Stimulated activated CD8-positive, alpha-beta memory T cell treated with anti-CD3 and anti-CD28 coated beads, Interleukin-7, amount 100 ng/mL, for 48 hours (primary cell): ENCODE measurements around the gene ANK3.

Experiments used
- DNase-seq, 2 donors: peaks; one replicate each; pipeline ENCODE4 v3.0.0-alpha.2; 2020; ENCODE audit warnings: low read depth in 1 of 2; ENCODE audit errors: extremely low read depth in 1 of 2

The ANK3 gene

DNA sequence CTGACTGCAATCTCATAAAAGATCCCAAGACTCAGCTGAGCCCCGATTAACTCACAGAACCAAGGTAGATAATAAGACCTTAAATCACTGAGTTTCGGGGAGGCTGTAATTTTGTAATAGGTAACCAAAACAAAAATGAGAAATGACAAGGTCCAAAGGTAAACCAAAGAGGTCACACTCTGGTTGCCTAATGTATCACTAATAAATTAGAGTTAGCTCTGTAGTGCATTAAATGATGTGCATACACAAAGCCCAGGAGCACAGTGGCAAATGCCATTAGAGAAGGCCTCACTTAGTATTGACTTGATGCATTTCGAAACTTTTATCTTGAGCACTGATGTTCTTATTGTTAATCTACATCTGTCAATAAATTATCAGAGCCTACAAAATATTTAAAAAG, 245.6 kb downstream of the ANK3 start:
- DNase-seq: no peak

DNA sequence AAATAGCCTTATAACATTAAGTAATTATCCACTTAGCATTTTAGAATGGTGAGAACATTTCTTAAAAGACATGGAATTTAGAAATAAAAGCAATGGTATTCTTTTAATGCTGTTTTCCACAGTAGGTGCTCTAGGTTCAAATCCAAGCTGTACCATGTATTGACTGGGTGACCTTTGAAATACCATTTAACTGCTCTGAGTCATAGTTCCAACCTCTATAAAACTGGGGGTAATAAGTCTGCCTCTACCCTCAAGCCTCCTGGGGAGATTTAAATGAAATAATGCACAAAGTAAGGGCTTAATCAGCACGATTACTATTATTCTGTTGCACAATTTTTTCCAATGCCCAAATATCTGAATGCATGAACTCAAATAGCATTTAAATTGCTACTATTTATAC, 246.9 kb downstream of the ANK3 start:
- no peak for DNase-seq

DNA sequence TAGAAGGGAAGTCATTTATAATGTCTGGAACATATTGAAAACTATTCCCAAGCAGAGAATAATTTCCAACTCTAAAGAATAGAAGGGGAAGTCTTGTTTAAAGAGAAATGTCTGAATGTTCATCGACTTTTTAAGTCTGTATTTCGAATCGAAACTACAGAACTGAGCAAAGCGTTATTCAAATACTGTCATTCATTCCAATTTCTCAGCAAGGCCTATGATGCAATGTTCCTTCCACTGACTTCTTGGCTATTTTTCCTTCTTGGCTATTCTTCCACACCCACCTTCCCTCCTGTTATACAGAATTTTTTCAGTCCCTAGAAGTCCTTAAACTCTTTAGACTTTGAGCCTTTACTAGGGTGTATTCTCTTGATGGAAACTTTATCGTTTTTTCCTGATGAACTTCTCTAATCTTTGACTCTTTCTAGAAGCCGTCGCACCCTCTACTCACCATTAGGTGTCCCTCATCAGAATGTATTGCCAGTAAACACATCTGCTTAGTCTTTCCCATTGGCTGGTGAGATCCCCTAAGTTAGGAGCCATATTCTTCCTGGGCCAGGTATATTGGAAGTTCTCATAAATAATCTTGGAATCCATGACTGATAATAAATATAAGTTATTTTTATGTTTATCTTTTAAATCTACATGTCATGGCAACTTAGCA, 247.6 kb downstream of the ANK3 start:
- no peak for DNase-seq

DNA sequence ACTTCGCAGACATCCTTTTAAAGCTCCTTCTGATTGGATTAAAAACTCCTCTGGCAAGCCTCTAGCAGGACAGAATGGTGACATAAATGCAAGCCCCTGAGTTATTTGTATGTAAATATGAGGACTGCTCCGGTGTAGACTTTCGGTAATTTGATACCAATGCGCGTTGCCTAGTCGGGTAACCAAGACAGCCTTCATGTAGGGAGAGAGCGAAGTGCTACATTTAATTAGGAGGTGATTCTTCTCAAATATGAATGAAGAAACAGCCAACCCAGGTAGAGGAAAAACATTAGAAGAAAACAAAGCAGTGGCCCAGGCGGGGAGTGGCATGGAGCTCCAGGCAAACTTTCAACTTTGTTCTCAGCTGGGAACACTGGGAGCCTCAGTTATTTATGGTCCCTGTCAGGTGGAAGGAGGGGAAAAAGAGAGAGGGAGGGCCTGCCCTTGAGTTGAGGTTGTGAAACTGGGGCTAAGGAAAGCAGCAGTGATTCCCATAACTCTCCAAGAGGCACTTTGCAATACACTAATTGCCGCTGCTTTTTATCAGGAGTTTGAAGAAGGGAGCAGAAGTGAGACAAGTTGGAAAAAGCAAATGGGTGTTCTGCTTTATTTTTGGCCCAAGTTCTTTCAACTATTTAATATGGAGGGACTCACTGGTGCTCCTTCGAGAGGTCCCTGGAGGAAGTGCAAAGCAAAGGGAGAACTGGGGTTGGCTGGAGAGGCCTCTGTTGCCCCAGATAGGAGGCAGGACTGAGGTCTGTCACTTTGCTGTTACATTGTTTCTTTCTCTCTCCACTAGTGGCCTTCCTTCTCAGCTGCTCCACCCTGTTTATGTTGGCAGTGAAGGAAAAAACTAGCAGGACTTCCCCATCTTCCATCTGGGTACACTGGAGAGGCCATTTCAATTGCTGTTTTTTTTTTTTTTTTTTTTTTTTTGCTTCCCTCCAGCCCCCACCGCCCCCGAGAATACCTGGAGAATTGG, 248.7 kb downstream of the ANK3 start:
- no peak for DNase-seq

DNA sequence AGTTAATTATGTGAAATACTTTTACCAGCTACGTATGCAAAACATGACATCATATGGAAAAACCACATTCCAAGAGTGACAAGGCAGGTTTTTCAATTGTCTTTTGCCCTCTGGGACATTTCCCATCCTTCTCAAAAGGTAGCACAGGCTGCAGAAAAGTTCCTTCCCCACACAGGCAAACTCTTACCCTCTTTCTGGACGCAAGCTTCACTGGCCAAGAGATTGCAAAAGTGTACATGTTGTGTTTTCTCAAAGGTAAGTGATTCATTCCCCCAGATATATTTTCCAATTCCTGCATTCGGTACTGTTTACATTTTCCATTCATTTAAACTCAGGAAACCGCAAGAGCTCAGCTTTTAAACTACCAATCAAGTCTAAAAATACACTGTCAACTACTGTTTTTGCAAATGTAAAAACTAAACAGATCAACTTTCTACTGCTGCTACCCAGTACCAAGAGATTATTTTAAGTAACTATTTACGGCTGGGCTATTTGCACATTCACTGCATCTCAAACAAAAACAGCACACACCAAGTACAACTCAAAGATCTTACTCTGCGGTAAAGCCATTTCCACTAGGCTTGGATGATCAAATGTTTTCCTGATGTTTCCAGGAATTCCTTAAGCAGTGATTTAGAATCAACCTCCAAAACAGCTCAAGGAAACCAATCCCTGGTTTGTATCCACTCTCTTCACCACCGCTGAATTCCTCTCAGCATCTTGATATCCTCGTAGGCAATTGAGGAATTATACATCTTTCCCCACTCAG, 249.7 kb downstream of the ANK3 start:
- no peak for DNase-seq

DNA sequence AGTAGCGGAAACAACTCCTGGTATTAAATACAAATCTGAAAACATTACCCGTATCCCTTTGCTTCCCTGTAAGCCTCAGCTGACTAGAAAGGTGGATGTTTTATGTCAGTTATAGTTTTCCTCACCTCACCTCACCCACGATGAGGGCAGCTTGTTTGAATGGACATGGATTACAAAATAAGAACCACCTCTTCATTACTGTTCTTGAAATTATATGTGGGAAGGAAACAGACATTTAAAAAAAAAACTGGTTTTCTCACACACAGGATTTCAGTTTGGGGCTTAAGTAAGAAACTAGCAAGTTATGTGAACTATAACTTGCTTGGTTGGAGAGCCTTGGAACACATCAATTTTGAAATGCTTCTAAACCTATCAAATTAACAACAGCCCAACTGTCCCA, 250.4 kb downstream of the ANK3 start:
- DNase-seq: no peak

DNA sequence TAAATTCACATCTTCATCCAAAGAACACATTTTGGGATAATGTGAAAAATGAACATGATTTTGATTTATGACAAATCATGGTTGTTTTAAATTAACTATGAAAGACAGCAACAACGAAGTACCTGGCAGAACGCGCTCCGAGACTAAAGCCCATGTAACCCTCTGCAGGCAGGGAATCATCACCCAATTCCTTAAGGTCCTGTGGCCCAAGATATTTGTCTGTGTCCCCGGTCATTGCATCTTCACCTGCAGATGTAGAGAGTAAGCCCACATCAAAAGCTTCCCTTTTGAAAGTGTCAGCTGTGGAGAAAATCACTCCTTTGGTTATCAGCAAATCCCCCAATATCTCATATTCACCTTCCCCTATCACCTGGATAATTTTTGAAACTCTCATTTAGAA, 250.8 kb downstream of the ANK3 start:
- DNase-seq: no peak

DNA sequence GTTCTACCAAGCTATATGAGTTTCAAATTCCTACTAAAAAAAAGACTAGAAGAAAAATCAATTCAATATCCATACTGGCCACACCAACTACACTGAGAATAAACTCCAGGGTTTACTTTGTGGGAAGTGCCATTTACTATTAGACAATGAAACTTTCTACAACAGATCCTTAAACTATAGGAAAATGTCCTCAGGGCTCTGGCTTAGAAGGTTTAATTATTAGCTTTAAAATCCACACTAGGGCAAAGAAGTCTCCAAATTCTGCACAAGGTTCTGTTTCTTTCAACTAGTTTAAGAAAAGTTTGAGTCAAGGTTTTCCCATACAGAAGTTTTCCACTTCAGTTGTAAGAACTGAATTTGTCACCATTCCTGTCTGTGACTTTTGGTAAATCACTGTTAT, 251.6 kb downstream of the ANK3 start:
- no peak for DNase-seq

DNA sequence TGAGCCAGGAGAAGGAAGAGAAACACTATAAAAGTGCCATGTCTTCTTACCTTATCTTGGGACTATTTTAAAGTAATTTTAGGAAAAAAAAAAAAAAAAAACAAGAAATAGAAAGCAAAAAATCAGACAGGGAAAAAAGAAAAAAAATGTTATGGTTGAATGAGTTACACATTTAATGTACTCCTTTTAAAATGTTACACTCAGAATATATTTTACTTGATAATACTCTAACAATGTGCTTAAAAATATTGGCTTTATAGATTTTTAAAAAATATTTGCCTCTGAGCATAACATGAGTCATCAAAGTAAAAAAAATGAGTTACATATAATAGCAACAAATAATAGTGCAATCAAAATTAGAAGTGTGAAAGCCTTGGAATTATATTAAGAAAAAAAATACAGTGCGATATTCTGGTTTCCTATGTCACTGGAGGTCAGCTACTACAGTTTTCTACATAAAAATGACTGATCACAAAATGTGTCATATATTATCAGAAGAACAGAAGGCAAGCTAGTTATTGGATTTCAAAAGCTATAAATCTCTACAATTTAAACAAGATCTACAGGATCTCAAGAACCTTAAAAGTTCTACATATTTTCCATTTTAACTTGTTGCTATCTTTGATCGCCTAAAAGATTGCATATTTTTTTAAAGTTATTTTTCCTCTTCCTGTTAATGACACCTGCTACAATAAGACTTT, 252.2 kb downstream of the ANK3 start:
- DNase-seq: no peak

DNA sequence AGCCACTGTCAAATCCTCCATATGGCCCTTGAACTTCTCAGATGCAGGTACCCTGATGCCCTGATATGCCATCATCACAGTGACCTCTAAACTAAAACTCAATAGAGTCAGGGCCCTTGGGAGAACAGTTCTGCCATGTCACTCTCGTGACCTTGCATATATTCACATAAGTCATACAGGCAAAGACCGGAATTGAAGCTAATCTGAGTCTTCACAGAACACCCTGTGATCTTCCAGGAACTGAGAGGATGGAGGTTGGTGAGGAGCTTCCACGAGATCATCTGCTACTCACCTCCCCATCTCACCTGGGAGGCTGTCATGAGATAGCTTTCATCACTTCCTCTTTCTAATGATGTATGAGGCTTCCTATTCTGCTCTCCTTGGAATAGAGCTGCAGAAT, 254.7 kb downstream of the ANK3 start:
- DNase-seq: no peak

DNA sequence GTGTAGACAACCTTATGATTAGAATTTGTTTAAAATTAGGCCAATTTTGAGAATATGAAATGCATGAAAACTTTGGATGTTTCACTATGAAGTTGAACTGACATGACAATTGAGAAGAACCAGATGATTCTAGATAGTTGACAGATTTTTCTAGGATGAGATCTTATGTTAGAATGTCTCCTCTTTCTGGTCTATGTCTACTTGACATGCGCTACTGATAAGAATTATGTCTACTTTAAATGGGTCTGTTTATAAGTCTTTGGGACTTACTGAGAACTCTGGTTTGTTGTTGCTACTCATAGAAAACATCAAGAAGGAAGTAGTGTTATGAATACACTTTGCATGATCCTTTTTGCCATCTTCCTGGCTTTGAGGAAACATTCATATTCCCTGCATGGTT, 255.1 kb downstream of the ANK3 start:
- no peak for DNase-seq

DNA sequence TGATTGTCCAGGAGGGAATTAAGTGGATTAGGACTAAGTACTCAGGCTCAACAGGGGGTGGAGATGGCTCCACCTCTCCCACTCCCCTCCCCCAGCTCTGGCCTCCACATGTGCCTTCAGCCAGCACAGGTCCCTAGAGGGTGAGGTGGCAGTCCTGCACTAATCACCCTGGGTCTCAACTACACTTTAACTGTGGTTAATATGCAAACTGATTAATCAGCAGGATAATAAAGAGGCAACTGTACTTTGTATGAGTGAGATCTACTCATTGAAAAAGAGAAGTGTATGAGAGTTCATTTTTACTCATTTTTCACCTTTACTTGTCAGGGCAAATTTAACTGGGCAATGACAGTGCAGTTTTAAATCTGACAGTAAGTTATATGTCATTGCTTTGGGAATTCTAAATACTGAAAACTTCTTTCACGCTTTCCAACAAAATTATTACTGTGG, 259.5 kb downstream of the ANK3 start:
- DNase-seq: no peak

DNA sequence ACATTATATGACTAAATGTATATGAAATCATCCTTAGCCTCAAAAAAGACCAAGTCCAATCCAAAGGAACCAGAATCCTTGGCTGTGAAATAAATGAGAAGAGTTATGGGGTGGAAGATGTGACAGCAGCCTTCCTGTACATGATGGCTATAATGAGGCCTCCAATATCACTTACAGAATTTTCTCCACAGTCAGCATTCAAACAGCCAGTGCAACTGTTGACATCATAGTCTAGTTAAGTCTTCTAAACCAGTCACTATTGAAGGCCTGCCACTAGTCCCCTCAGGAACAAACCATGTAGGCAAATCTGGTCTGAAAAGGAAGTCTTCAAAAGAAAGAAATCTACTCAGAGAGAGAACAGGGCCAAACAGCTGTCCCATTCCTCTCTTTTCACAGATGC, 263.8 kb downstream of the ANK3 start:
- DNase-seq: no peak

DNA sequence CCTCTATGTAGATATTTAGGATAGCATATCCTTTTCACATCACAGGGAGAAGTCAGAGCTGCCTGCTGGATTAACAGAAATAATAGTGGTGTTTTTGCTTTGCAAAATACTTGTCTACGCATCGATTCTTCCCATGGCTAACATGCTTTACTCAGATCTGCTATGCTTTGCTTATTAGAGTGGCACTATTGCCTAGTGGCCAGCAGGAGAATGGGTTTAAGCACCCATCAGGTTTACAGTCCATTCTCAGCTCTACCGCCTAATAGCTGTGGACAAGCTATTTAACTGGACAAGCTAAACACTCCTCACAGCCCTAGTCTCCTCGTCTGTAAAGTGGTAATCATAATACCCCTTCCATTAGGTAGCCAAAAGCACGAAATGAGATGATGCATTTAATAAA, 265.1 kb downstream of the ANK3 start:
- DNase-seq: no peak

DNA sequence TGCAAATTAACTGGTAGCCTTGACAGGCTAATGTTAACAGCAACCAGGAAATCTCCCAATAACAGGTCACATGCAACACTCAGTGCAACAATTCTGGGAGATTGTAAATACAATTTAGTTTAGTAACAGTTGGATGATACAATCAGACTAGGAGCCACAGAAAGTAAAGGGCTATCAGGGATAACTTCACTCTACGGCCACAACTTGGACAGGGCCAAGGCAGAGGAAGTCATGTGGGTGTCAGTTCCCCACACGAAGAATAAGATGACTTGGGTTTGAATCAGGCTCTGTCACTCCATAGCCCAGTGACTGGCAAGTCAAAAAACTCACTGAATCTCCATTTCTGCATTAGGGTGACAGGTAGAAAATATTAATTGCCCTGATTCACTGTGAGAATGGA, 266.0 kb downstream of the ANK3 start:
- DNase-seq: no peak

DNA sequence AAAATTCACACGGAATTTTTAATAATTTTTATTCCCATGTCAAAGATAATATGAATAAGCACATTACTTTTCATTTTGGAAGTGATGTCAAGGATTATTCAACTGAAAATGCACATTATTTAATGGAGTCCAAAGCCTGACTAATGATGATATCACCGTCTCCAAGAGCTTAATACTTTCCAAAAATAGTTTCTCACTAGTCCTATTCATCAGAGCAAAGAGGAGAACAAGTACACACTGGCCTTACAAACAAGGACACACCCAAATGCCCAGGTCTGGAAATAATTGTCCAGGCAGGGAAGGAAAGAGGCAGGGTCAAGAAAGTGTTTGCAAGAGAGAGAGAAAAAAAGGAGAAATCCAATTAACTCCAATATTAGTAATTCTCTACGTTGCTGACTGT, 266.5 kb downstream of the ANK3 start:
- DNase-seq: no peak

DNA sequence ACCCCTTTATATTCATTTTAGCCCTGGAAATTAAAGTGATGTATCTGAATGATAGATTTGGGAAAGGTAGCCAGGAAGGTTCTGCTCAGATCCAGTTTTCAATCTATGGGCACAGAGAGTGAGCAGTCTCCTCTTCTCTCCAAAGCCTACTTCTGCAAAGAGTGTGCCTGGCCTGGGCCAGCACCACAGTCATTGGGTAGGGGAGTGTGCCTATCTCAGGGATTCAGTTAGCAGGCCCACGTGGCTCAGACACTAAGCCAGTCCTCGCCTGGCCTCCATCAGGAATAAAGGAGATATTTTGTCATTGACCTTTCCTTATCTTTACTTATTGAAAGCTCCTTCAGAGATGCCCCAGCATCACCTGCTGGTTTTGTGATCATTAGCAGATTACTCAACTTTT, 267.5 kb downstream of the ANK3 start:
- DNase-seq: no peak

DNA sequence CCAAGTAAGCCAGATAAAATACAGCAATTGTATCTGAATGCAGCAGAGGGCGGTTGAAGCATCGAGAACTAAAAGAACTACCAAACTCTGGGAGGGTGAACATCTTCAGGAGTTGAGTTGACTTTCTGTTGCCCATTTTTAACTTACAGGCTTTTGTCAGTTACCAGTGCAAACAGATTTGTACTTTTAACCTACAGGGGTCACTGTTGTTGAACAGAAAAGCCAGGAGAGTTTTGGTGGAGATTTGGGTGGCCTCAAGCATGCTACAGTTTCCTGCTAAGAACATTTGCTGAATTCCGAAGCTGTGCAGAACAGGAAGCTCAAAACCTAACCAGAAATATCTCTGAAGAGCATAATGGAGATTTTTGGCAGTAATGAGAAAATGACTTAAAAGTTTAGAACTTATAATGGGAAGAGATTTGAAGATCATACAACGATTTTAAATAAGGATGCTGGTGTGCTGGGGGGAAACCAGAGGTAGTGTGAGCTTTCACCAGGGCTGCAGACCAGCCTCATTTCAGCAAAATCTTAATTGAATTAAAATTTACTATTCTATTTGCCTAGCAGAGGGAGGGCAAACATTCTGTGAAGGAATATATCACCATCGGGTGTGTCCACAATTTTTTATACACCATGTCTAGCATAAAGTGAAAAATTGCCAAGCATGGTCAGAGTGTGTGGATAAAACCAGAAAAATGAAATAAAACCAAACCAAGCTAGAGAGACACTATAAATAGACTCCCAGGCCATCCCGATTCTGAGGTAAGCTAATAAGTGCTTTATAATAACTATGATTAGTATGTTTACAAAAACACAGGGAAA, 274.7 kb downstream of the ANK3 start:
- DNase-seq: no peak

DNA sequence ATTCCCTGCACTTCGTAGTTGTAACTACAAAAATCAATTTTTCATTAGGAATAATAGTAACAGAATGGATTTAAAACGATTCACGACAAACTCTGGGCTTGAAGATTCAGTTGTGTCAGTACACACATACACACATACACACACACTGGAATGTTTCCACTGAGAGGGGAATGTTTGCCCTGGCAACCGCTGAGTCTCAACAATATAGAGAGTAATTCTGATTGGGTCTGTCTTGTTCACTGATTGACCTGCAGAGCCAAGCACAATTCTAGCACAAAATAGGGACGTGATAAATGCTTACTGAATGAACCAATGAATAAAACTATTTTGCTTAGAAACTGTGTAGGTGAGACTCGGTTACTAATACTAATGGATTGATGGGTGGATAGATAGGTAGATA, 278.9 kb downstream of the ANK3 start:
- DNase-seq: no peak
